ENCODE data around the gene CREBZF. TPM values are rescaled to one million over a fixed set of nuclear protein-coding genes. Genes with fewer than 3 reads are reported as not detected.

CREBZF gene
- 100 to 1,000 TPM in 2 of 4 donors, 10 to 100 TPM in 2; 72.9 to 125 (median 106) TPM for total RNA-seq

DNA sequence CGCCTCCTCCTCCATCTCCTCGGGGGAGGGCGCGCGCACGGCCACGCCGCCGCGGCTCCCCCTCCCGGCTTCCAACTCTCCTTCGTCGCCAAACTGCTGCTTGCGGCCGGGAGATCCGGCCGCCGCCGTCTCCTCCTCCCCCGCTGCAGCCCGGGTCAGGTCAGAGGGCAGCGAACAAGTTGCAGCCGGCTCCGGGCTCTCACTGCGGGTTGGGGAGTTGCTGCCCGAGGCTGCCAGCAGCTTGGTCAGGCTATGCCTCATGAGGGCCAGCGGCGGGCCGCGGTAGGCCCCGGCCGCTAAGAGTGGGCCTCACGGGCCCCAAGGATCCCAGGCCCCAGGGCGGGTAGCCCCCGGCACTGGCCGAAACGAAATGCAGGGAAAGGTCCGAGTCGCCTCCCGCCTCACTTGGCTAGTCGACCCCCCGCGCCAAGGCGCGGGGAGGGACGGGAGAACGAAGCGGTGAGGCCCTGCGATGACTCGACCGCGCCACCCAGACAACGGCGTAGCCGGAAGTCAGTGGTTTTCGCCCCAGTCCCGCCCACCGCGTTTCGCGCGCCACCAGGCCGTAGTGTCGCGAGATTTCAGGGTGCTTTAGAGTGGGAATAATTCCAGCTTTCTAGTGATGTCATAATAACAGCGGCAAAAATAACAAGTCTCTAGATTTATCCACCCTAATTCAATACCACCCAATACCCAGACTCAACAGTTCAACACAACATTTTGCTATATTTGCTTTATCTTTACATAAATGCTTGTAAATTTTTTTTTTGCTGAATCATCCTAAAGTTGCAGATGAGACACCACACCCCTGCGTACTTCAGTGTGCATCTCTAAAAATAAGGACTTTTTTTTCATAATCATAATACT, at the start of gene CREBZF:
Gene CREBZF (minus strand): TSS at position 515 of the 867 bp plus-strand sequence. CDS start 254 bp downstream, at position 261.
- Histone ChIP-seq H3K27me3 (no peaks in the 10 kb centered on the region), H3K36me3 (no peaks in the 10 kb centered on the region), H3K9me3 (no peaks in the 10 kb centered on the region), H3K4me3 (replicated peaks in 1 of 3) (peak within 1 kb of the TSS; percentile 56 to 95 (median 89)), H3K27ac (peak within 1 kb of the TSS; percentile 95 to 98 (median 96)), H3K4me1 (peaks cover 17 to 19% of the 10 kb centered on the region in 2 donors)
- intact Hi-C loops (cut with DNase I), result no loop called here
- WGBS, 2 donors, result 1% methylated on average over 27 to 58 of the region's 67 CpGs
- DNase-seq, result peak; percentile 90 to 93
- TF ChIP-seq POLR2A (IDR thresholded peaks at IDR 0.05) (peak; percentile 94 to 98), CTCF (IDR thresholded peaks at IDR 0.05) (no peak)

GRCh38 chr11:85712953-85713352, 48.0 kb upstream of the CREBZF start:
- H3K4me3 ChIP-seq (replicated peaks in 1 of 3), result no peak overlapping the region
- TF ChIP-seq POLR2A (IDR thresholded peaks at IDR 0.05) (no peak), CTCF (IDR thresholded peaks at IDR 0.05) (no peak)

DNA sequence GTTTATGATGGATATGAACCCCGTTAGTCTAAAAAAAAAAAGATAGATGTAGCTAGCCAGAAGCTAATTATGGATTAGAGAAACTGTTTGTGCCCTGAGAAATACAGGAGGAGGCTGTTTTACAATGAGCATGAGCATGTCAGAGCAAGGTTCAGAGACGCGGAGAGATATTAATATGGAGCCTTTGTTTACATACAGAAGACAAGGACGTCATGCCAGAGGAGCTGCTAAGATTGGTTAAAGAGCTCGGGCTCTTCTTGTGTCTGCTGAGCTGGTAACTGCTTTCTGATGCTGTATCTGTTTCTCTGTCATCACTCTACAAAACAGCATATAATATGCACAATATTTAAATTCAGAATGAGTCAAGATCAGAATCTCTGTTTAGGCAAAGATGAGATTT, 46.0 kb upstream of the CREBZF start:
- Histone ChIP-seq H3K27me3 (no peaks in the 10 kb centered on the region), H3K4me3 (replicated peaks in 1 of 3) (no peak overlapping the region), H3K9me3 (no peaks in the 10 kb centered on the region), H3K36me3 (no peaks in the 10 kb centered on the region), H3K4me1 (no peaks in the 10 kb centered on the region), H3K27ac (no peak overlapping the region)
- intact Hi-C loops (cut with DNase I), result no loop called here
- 64 to 69% methylated on average over 5 of the region's 5 CpGs for WGBS, 2 donors
- TF ChIP-seq CTCF (IDR thresholded peaks at IDR 0.05) (no peak), POLR2A (IDR thresholded peaks at IDR 0.05) (no peak)
- DNase-seq, result no peak

More at GRCh38 chr11:85712953-85713352, 48.0 kb upstream of the CREBZF start:
- intact Hi-C loops (cut with DNase I), result no loop called here
- Histone ChIP-seq H3K36me3 (no peaks in the 10 kb centered on the region), H3K9me3 (no peaks in the 10 kb centered on the region), H3K4me1 (no peaks in the 10 kb centered on the region), H3K27me3 (no peaks in the 10 kb centered on the region), H3K27ac (no peak overlapping the region)
- 91 to 95% methylated on average over 3 of the region's 3 CpGs for WGBS, 2 donors
- DNase-seq, result no peak

DNA sequence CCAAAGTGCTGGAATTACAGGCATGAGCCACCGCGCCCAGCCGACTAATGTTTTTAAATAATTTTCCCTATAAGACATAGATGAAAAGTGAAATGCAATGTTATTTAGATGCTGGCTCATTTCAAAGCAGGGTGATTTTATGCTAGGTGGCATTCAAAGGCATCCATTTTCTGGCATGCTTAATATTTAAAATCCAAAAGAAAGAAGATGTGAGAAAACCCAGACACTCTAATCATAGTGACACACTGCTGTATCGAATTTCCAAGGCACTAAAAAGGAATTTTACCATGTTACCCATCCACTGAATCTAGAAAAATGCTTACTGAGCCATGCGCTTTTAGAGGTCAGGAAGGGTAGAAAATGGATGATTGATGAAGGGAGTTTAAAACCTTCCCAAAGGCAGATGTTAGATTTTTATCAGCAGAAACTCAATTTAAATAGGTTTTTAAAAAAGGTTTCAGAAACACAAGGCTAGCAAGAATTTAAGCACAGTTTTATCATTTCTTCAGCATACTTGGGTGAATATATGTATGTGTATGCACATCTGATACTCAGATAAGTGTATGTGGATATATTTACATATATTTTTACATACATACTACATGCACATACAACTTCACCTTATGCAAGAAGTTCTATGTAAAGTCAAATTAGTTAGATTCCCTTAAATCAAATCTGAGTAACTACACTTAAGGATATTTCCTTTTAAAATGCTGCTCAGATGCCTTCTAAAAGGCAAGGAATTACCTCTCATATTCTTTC, 45.2 kb upstream of the CREBZF start:
- H3K4me1 ChIP-seq, result peaks cover 0 to 5% of the 10 kb centered on the region in 2 donors
- no peaks in the 10 kb centered on the region for H3K36me3 ChIP-seq
- H3K9me3 ChIP-seq, result no peaks in the 10 kb centered on the region
- H3K27ac ChIP-seq, result no peak overlapping the region
- no peak overlapping the region for H3K4me3 ChIP-seq (replicated peaks in 1 of 3)
- intact Hi-C loops (cut with DNase I), result no loop called here
- DNase-seq, result no peak
- TF ChIP-seq POLR2A (IDR thresholded peaks at IDR 0.05), result no peak
- no peak for TF ChIP-seq CTCF (IDR thresholded peaks at IDR 0.05)
- H3K27me3 ChIP-seq, result no peaks in the 10 kb centered on the region
- 86 to 92% methylated on average over 5 of the region's 5 CpGs for WGBS, 2 donors
